D341Med (cell line): ENCODE data around the gene SPECC1L.

Experiments
- DNase-seq: peaks from one replicate; pipeline ENCODE4 v3.0.0; 2012; ENCODE audit warnings: low spot score

The SPECC1L gene

GRCh38 chr22:24444729-24445466, 174.3 kb downstream of the SPECC1L start:
- DNase-seq: peak; percentile 53

- DNase-seq: peak; percentile 66
Measured at GRCh38 chr22:24445481-24446259, 175.0 kb downstream of the SPECC1L start.

- DNase-seq: no peak
Measured at GRCh38 chr22:24446260-24446611, 175.6 kb downstream of the SPECC1L start.

- DNase-seq: peak; percentile 87
Measured at GRCh38 chr22:24450610-24451009, 180.0 kb downstream of the SPECC1L start.

GRCh38 chr22:24451162-24451561, 180.5 kb downstream of the SPECC1L start:
- no peak for DNase-seq

DNA sequence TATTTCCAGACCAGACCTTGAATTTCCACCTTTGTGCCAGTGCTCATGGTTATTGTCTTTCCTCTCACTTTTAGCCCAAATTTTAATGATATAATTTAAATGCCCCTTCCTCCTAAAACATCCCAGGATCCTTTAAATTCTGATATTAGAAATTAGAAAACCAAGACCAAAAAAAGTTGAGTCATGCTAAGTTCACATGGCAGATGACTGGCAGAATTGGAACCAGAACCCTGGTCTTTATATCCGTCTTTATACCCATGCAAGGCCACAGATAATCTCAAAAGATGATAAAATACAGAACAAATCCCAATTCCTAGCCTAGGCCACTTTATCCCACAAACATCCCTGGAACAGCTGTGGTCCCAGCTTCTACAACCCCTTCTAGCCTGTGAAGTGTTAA, 183.2 kb downstream of the SPECC1L start:
- DNase-seq: no peak

- no peak for DNase-seq
Measured at GRCh38 chr22:24455039-24455438, 184.4 kb downstream of the SPECC1L start.

GRCh38 chr22:24455751-24456426, 185.3 kb downstream of the SPECC1L start:
- DNase-seq: no peak

GRCh38 chr22:24457894-24458420, 187.3 kb downstream of the SPECC1L start:
- DNase-seq: no peak

- no peak for DNase-seq
Measured at GRCh38 chr22:24459911-24460310, 189.3 kb downstream of the SPECC1L start.

DNA sequence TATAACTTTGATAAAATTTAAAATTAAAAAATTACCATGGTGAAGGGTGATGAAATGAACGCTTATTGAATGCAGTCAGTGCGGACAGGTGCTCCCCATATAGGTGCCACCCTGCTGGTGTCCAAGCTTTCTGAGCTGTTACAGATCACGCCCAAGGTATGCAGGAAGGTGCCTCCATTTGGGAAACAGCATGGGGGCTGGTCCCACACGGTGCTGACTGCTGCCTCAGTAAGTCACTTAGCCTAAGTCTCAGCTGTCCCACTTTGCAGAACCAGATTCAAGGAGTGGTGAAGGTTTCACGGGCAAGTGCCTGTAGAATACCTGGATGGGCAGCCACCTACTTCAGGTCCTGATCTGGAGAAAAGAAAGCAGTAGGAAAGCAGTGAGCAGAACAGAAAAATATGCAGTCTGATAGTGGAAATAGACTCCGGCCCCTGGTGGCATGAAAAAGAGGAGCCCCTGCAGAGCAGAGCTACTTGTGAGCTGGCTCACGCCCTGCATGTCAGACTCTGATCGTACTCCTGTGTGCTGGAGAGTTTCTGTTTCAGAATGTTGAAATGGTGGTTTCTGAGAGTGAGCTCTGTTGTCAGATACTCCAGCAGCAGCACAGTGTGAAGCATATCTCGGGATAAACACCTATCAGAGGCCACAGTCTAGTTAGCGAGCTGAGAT, 189.9 kb downstream of the SPECC1L start:
- no peak for DNase-seq

DNA sequence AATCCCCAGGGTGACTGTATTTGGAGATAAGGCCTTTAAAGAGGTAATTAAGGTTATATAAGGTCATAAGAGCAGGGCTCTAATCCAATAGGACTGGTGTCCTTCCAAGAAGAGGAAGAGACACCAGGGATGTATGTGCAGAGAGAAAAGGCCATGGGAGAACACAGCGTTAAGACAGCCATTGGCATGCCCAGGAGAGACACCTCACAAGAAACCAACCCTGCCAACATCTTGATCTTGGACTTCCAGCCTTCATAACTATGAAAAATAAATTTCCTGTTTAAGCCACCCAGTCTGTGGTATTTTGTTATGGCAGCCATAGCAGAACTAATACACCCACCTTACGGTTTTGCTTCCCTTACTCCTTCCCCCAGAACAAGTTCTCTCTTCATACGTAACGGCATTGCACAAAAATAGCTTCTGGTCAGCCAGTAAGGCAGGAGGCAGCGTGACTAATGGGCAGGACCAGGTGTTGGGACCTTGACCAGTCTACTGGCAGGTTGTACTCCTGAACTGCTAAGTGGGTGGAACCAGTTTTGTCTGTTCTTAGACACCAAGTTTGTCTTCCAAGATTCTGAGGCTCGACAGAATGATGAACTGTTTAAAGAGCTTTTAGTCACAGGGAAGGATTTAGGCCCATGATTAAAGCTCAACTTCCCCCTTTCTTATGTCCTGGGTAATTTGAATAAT, 192.6 kb downstream of the SPECC1L start:
- DNase-seq: no peak

- DNase-seq: no peak
Measured at GRCh38 chr22:24465566-24465965, 194.9 kb downstream of the SPECC1L start.

DNA sequence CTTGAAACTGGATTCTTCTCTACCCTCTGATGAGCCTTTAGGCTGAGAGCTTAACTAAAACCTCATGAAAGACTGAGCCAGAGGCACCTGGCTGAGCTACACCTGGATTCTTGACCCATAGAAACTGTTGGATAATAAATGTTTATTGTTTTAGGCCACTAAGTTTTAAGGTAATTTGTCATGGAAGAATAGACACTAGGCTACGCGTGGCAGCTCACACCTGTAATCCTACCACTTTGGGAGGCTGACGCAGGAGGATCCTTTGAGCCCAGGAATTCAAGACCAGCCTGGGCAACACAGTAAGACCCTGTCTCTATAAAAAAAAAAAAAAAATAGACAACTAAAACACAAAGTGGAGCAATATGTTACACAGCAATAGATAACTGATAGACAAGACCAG, 195.3 kb downstream of the SPECC1L start:
- no peak for DNase-seq

DNA sequence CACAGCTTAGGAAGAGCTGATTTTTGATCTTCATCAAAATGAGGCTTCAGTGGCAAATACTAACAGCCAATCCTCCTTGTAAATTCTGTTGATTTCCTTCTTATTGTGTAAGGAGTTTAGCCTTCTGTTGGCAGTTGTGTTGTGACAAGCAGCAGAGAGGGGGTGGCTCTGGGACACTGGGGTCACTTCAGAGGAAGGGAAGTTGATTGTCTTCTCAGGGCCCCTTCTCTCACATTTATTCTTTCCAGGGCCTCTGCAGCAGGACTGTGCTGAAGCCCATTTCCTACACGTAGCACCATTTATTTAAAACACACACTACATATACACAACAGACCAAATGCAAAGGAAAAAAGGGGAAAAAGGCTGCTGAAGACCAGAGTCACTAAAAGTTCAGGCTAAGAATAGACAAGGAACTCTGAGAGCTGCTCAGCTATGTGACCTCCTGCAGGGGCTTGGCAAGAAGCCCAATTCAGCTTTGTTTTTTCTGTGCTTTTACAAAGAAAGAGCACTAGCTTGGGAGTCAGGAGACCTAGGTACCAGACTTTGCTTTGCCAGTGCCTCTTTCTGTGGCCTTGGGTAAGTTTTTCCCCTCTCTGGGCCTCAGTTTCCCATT, 196.2 kb downstream of the SPECC1L start:
- DNase-seq: no peak

- no peak for DNase-seq
Measured at GRCh38 chr22:24467340-24467739, 196.7 kb downstream of the SPECC1L start.
